NB4 (cell line): ENCODE results near the gene BEST2.

Source experiments
- CTCF ChIP-seq: IDR thresholded peaks from one replicate; pipeline ENCODE4 v1.5.1; 2012; ENCODE audit warnings: low read depth, low read length
- MAX ChIP-seq: IDR thresholded peaks from 2 replicates; pipeline ENCODE4 v1.6.1; 2011; ENCODE audit warnings: low read depth, low read length
- POLR2A ChIP-seq: IDR thresholded peaks from 2 replicates; pipeline ENCODE4 v1.6.1; 2011; ENCODE audit warnings: mild to moderate bottlenecking; ENCODE audit not compliant: insufficient read length; ENCODE audit errors: extremely low read depth

- TF ChIP-seq CTCF (no peak), POLR2A (no peak), MAX (no peak)
These were observed 4.7 kb downstream of the BEST2 start for GRCh38 chr19:12756150-12756883.
